ENCODE measurements around the gene ZNFX1.

- no peak for TF ChIP-seq CTCF (conservative IDR thresholded peaks at IDR 0.05; ENCODE audit: low read length)
- TF ChIP-seq EZH2phosphoT487 (IDR thresholded peaks at IDR 0.05; ENCODE audit: borderline replicate concordance): no peak
Measured at GRCh38 chr20:49324306-49324705, 46.4 kb upstream of the ZNFX1 start.

Data from Loucy (cell line).